HG03175 (cell line): ENCODE measurements around the gene CDADC1.
A peak's percentile ranks its signal among the peaks of the same experiment; 100 is the strongest.
"Not testable (repeated sequence)": the region's sequence is repeated elsewhere in the genome, so short reads cannot be mapped to it uniquely, and the experiment has no call there.

ENCODE experiments used
- ATAC-seq: cut with Tn5 transposase; IDR thresholded peaks from one replicate; pipeline ENCODE4 v1.9.1; 2021; ENCODE audit warnings: mild to moderate bottlenecking, moderate library complexity; ENCODE audit not compliant: unreplicated experiment

CDADC1 gene

GRCh38 chr13:49311816-49312215 is 64.1 kb downstream of the CDADC1 start:
- no peak for ATAC-seq

- ATAC-seq = peak; percentile 49
Observed at GRCh38 chr13:49314344-49314882, 66.7 kb downstream of the CDADC1 start.

- ATAC-seq = no peak
Observed at GRCh38 chr13:49315036-49315565, 67.4 kb downstream of the CDADC1 start.

- ATAC-seq = no peak
Observed at GRCh38 chr13:49315756-49316482, 68.2 kb downstream of the CDADC1 start.

- no peak for ATAC-seq
Observed at GRCh38 chr13:49319551-49319950, 71.8 kb downstream of the CDADC1 start.

GRCh38 chr13:49319951-49320350 is 72.2 kb downstream of the CDADC1 start:
- ATAC-seq = no peak

GRCh38 chr13:49320975-49321374 is 73.2 kb downstream of the CDADC1 start:
- no peak for ATAC-seq

- ATAC-seq = no peak
Observed at GRCh38 chr13:49322702-49323101, 75.0 kb downstream of the CDADC1 start.

GRCh38 chr13:49323344-49323743 is 75.6 kb downstream of the CDADC1 start:
- no peak for ATAC-seq

- ATAC-seq = no peak
Observed at GRCh38 chr13:49326222-49326917, 78.6 kb downstream of the CDADC1 start.

GRCh38 chr13:49327145-49327544 is 79.4 kb downstream of the CDADC1 start:
- ATAC-seq = not testable (repeated sequence)

GRCh38 chr13:49329831-49330545 is 82.3 kb downstream of the CDADC1 start:
- ATAC-seq = no peak

GRCh38 chr13:49330546-49330864 is 82.8 kb downstream of the CDADC1 start:
- ATAC-seq = no peak

- no peak for ATAC-seq
Observed at GRCh38 chr13:49336655-49337054, 88.9 kb downstream of the CDADC1 start.

GRCh38 chr13:49340161-49340560 is 92.4 kb downstream of the CDADC1 start:
- no peak for ATAC-seq

- no peak for ATAC-seq
Observed at GRCh38 chr13:49341517-49341916, 93.8 kb downstream of the CDADC1 start.

- ATAC-seq = no peak
Observed at GRCh38 chr13:49341941-49342340, 94.2 kb downstream of the CDADC1 start.

- ATAC-seq = no peak
Observed at GRCh38 chr13:49342454-49342853, 94.7 kb downstream of the CDADC1 start.
